Mesenteric fat pad (tissue), 1 donor: ENCODE measurements around the gene LMO7. TPM values are rescaled to one million over a fixed set of nuclear protein-coding genes. Genes with fewer than 3 reads are reported as not detected.
"Not testable (repeated sequence)": the region's sequence is repeated elsewhere in the genome, so short reads cannot be mapped to it uniquely, and the experiment has no call there.

Experiments used
- DNase-seq: peaks from one replicate; pipeline ENCODE4 v3.0.0-alpha.2; 2020; ENCODE audit warnings: low spot score
- total RNA-seq: library from RNA; stranded (reverse); fragmentation: NEBNext Ultra II Directional; extraction: Animal tissue kit (Norgen Biotek cat#: 25700); gene quantifications from one replicate; pipeline ENCODE4 v1.2.1, GENCODE V29; 2021
- donor health status: DM: yes; HTN: yes; CAD: no.

The LMO7 gene
- total RNA-seq, 1 donor from 2014 or later: 8.2 TPM

DNA sequence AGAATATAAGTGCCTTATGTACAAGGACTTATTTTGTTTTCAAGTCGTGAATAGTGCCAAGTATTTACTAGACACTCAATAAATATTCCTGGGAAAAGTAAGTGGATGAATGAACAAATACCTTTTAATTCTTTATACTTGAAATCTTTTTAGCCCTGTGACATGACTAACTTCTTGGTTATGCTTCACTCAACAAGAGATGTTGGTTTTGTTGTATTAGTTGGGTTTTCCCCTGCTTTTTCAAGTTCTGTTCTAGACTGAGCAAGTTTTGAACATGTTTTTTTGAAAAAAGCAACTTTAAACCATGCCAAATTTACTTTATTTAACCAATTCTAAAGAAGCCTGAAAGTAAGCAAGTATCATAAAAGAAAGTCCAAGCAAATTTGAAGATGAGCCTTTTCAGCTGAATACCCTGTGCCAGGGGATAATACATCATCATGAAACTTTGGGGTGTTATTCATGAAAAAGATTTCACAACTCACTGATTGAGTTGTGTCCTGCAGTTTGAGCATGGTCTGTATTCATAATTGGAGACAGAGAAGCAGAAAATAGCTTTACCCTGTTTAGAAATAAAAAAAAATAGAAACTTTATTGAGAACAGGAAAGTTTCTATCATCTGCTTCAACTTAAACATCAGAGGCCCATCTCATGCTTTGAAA is 11.1 kb downstream of the LMO7 start:
- DNase-seq: no peak

DNA sequence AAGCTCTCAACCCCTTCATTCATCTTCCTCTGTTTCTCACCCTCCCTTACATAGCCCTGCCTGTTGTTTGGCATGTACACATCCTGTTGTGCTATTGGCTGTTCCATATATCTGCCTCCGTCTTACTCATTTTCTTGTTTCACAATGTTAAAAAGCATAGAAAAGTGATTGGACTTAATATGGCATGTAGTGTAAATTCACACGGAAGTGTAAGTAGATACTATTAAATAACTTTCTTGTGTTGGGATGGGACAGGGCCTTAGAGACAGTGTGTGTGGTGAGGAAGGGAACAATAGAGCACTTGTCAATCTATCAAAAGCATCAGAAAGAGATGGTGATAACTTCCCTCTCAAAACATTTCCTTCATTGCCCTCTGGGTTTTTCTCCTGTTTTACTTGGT is 12.3 kb downstream of the LMO7 start:
- no peak for DNase-seq

DNA sequence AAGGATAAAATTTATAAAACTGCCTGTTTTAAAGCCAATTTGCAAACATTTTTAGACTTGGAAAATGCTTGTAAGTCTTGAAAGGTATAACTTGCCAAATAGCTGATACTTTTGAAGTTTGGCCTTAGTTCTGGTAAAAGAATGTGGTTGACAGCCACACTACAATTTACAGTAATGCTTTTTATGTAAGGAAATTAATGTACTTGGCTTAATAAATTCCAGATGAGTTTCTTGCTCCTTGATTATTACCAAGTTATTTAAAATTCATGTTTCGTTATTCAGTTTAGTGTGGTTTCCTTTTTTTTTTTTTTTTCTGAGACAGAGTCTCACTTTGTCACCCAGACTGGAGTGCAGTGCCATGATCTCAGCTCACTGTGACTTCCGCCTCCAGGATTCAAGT is 14.9 kb downstream of the LMO7 start:
- no peak for DNase-seq

DNA sequence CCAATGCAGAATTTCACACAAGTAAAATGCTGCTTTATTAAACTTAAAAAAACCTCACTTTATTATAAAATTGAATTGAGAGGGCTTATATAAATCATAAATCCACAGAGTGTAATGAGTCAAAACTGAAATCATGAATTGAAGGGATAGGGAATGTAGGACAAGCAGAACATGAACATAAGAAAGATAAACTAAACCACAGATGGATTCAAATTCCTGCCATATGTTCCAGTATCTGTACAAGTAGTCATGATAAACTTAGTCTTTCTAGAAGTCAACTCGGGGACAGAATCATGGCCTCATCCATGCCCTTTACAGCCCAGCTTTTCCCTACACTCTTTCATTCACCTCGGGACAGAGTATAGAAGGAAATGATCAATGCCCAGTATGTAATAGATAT is 16.6 kb downstream of the LMO7 start:
- no peak for DNase-seq

DNA sequence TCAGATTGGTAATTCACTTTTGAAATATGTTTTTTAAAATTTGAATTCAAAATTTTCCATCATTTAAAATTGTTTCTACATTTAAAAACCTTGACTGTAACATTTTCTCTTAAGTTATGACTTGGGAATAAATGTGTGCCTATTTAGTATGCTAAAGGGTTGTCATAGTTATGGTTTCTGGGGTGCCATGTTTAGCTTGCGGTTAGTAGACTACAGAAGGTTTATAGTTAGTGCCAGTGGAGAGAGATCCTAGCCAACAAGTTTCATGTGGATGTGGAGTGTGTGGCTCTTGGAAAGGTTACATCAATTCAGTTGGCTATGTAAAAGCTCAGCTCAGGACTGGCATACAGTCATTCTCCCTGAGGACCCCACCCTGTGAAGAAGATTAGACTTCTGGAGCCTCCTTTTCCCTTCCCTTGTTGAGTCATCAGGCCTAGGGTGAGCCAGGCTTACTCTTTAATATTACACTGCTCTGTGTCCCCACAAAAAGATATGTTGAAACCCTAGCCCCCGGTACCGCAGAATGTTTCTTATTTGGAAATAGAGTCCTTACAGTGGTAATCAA is 20.4 kb downstream of the LMO7 start:
- DNase-seq: no peak

DNA sequence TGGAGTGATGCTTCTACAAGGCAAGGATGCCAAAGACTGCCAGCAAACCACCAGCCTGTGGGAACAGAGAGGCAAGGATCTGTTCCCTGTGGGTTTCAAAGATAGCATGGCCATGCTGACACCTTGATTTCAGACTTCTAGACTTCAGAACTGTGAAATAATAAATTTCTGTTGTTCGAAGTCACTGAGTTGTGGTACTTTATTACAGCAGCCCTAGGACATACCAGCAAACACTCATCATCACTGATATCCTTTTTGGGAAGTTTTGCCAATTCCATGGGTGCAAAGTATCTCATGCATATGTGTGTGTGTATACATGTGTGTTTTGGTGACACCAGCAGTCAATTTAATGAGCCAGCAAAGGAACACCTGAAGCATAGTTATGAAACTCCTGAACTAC is 21.0 kb downstream of the LMO7 start:
- DNase-seq: no peak

DNA sequence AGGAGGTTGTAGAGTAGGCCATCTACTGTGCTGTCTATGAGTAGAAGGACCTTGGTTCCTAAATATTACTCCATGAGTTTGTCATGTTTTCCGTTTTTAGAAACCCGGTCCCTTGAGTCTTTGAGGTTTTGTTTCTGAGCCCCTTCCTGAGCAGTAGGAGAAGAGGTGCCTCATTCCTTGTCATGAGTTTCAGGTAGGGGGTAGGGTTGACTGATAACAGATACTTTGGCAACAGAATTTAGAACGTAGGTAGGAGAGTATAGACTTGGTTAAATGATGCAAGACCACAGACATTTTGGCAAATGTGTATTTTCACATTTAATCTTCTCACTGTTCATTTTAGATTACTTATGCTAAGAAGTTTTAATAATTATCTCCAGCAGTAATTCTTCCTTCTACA is 24.6 kb downstream of the LMO7 start:
- no peak for DNase-seq

DNA sequence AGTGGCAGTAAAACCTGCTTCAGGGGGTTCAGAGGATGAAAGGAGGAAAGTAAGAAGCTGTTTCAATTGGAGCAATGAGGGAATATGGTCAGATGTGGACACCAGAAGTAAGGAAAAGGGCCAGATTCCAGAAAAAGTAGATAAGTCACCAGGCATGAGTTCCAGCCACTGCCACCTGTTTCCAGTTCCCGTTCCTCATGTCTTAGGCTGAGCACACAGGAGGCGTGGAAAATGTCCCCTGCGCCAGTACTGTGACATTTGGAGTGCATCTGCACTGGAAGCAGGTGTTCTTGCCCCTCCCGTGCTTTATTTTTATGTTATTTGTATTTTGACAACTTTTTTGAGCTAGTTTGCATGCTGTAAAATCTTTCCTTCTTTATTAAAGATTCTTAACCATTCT is 25.3 kb downstream of the LMO7 start:
- no peak for DNase-seq

DNA sequence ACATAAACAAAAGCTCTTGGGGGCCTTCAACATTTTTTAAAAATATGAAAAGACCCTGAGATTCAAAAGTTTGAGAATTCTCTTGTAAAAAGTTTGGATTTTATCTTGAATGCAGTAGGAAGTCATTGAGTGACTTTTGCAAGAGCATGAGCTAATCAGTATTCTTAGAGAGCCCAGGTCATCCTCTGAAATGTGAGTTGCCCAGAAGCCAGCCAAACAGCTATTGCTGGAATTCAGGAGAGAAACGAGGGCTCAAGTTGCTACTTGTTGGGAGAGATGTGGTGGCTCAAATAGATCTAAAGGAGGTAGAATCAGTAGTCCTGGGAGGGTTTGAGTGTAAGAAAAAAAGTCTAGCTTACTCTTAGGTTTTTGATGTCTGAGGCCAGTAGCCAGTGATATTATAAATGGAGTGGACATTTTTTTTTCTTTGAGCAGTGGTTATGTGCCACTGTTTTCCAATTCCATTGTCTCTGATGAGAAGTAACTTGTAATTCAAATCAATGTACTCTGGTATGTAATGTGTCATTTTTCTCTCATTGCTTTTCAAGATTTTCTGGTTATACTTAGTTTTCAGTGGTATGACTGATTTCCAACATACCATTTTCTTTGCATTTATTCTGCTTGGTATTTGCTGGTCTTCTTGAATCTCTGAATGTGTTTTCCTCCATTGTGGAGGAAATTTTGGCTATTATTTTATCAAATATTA is 30.7 kb downstream of the LMO7 start:
- no peak for DNase-seq

DNA sequence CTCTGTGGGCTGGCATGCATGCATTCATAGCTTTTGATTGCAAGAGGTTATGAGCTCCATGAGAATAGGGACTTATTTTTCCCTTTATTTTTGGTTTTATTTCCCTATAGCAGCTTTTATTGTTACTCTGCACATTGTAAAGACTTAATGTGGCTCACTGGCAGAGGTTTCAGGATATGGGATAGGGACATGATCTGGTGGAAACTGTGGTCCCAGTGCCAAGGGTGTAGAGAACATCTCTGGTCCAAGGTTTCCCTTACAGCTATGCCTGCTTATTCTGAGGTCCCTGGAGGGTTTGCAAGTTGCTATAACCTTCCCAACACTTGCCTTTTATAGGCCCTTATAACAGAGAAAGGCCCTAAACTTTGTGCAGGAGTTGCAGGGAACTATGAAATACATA is 33.6 kb downstream of the LMO7 start:
- DNase-seq: no peak

DNA sequence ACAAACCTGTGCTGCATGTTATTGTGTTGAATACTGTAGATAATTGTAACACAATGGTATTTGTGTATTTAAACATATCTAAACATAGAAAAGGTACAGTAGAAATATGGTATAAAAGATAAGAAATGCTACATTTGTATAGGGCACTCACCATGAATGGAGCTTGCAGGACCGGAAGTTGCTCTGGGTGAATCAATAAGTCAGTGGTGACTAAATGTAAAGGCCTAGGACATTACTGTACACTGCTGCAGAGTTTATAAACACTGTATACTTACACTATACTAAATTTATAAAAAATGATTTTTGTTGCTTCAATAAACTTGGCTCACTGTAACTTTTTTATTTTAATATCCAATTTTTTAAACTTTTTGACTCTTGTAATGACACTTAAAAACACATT is 34.4 kb downstream of the LMO7 start:
- DNase-seq: no peak

DNA sequence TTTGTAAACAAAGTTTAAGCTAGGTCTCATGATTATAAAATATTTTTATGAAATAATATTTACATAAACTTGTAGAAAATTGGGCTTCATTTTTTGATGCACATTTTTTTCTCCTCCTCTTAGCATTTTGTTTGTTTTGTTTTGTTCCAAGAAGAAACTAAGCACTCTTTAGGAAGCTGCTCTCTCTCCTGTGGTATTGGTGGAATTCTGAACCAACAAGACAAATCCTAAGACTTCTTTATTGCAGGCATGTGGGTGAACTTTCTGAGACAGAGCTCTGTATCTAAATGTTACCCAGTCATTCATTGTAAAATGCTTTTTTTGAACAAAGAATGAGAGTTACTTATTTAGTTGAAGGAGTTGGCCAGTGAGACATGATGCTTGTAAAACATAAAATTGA is 39.3 kb downstream of the LMO7 start:
- no peak for DNase-seq

DNA sequence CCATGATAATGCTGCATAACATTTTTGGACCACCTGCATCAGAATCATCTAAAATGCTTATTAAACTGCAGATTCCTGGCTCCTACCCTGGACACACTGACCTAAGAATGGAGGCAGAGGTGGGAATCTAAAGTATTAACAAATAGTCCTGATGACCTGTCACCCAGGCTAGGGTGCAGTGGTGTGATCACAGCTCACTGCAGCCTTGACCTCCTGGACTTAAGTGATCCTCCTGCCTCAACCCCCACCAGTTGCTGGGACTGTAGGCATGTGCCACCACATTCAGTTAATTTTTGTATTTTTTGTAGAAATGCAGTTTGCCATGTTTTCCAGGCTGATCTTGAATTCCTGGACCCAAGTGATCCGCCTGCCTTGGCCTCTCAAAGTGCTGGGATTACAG is 43.3 kb downstream of the LMO7 start:
- no peak for DNase-seq

DNA sequence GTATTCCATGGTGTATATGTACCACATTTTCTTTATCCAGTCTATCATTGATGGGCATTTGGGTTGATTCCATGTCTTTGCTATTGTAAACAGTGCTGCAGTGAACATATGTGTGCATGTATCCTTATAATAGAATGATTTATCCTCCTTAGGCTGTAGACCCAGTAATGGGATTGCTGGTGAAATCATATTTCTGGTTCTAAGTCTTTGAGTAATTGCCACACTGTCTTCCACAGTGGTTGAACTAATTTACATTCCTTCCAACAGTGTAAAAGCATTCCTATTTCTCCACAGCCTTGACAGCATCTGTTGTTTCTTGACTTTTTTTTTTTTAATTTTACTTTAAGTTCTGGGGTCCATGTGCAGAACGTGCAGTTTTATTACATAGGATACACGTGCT is 44.1 kb downstream of the LMO7 start:
- not testable (repeated sequence) for DNase-seq

DNA sequence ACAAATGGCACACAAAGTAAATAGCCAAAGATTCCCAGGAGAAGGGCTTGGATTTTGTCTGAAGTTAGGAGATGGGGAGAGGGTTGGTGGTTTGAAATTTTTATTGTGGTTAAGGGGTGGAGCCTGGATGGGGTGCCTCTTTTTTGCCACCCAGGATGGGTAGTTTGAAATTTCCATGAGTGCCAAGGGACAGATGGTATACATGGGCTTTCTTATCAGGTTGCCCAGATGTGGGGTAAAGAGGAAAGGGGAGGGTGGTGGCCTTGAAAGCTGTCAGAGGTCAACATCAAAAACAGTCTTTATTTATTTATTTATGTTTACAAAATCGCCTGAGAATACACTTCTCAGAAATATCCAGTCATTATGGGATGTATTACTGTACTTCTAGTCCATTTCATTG is 46.2 kb downstream of the LMO7 start:
- DNase-seq: no peak

DNA sequence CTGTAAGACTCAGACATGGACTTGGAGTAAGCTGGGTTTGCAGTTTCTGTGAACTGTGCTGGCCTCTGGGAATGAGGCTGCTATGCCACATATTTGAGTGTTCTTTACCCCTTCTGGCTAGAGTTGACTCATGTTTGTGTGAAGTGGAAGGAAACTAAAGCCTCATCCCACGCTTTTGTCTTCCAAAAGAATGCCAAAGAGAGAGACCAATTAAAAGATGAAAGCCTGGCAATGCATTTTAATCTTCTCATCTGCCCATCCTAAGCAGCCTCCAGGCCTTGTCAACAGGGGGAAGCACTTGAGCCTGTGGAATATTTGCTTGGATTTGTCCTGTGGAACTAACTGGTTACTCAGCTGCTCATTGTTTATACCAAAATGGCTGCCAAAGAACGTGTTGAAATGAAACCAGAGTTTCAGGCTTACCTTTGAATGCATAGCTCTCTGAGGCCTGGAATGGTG is 49.1 kb downstream of the LMO7 start:
- DNase-seq: no peak

DNA sequence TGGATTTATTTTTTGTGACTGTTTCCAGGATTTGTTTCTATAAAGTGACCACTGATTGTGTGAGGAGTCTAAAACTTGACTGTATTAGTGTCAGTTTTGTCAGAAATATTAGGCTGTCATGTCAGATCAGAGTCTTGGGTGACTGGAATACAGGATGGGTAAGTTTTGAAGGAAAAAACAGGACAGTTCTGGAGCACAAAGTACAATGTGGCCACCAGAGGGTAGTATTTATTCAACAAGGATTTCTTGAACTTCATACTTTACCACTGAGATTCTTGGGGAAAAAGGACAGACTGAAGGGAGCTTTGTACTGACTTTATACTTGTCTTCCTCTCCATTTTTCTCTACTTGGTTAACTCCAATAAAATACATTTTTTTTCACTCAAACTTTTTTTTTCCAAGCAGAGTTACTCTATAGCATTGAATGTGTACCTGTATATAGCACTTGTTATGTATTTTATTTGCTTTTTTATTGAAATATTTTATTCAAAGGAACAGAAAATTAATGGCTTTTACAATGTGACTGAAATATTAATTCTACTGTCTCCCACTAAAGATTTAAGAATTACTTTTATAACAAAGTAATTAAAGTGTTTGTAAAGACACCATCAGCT is 51.1 kb downstream of the LMO7 start:
- DNase-seq: no peak

DNA sequence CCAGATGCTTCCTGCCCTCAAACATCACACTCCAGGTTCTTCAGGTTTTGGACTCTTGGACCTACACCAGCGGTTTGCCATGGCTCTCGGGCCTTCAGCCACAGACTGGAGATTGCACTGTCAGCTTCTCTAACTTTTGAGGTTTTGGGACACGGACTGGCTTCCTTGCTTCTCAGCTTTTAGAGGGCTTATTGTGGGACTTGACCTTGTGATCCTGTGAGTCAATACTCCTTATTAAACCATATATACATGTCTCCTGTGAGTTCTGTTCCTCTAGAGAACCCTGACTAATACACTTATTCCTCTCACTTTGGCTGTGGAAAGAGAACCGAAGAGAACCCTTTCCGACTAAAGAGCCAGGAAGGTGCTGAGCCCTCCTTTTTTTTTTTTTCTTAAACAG is 53.6 kb downstream of the LMO7 start:
- DNase-seq: no peak

DNA sequence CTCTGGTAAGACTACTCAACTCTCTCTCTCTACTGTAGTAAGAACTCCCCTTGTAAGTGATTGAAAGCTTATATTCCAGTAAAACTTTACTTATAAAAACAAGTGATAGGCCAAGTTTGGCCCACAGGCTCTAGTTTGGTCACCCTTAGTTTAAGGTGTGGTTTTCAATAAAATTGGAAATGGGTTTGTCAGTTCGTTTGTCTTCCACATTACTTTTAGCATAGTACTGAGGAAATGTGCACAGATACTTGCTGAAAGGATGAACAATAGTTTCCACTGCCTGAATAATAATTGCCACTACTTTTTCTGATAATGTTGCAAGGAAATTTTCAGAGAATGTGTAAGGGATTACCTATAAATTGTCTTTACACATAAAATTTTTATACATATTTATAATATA is 54.5 kb downstream of the LMO7 start:
- DNase-seq: no peak

DNA sequence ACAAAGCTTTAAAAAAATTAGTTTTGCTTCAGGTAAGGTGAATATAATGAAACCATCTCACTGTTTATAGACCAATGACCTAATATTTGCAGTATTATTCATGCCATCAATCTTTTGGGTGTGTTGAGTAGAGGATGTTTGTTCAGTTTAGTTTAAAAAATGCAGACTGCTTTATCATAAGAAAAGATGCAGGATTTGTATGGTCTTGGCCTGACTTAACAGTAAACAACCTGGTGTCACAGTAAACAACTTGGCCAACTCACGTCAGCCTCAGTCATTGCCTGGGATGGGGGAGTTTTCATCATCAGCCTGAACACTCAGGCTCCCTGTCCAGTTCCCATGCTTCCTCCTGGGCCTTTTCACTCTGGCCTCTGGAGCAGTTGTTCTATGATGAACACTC is 55.1 kb downstream of the LMO7 start:
- DNase-seq: no peak

DNA sequence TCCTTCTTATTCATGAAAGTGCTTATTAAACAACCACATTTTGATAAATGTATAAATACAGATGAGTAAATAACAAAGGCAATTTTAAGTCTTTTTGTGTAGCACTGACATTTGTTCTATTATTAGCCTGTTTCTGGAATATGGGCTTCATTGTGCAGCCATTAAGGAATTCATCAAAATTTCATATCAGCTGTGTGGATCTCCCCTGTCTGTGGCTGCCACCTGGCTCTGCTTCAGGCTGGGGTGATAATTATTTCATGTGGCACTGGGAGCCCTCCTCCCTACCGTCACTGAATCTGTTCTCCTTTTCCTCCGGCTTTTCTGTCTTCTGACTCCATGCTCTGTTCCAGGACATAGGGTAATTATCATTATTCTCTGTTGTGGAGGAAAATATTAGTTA is 57.1 kb downstream of the LMO7 start:
- DNase-seq: no peak

DNA sequence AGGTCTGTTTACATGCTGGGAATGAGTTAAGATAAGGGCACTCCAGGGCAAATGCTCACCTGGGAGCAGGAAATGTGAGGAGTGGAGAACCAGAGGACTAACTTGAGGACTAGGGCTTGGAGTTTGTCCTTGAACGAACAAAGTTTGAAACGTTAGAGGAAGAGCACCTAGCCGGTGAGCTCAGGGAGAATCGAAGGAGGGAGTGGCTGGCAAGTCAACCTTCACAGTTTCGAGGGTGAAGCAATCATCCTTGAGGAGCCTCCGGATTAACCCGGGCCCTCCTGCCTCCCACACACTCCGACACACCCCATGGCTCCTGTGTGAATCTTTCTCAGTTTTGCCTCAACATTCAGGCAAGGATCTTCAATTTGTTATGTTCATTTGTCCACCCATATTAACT is 58.6 kb downstream of the LMO7 start:
- no peak for DNase-seq

DNA sequence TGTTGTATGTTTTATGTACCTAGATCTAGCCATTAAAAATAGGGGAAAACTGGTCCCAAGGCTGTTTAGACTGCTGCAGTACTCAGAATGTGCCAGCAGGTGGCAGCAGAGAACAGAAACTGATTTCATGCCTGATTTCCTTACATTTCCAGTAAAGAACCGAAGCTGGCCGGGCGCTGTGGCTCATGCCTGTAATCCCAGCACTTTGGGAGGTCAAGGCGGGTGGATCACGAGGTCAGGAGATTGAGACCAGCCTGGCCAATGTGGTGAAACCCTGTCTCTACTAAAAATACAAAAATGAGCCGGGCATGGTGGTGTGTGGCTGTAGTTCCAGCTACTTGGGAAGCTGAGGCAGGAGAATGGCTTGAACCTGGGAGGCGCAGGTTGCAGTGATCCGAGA is 59.8 kb downstream of the LMO7 start:
- not testable (repeated sequence) for DNase-seq
